ENCODE measurements around the gene PHLDB2.
A peak's percentile ranks its signal among the peaks of the same experiment; 100 is the strongest.

Gene PHLDB2

GRCh38 chr3:111856501-111856900, 2.6 kb upstream of the PHLDB2 start:
- DNase-seq (ENCODE audit: extremely low read depth, low read depth): no peak
- no peak overlapping the region for H3K4me3 ChIP-seq (replicated peaks; ENCODE audit: low read depth, low read length)
- TF ChIP-seq, protein P1, sequence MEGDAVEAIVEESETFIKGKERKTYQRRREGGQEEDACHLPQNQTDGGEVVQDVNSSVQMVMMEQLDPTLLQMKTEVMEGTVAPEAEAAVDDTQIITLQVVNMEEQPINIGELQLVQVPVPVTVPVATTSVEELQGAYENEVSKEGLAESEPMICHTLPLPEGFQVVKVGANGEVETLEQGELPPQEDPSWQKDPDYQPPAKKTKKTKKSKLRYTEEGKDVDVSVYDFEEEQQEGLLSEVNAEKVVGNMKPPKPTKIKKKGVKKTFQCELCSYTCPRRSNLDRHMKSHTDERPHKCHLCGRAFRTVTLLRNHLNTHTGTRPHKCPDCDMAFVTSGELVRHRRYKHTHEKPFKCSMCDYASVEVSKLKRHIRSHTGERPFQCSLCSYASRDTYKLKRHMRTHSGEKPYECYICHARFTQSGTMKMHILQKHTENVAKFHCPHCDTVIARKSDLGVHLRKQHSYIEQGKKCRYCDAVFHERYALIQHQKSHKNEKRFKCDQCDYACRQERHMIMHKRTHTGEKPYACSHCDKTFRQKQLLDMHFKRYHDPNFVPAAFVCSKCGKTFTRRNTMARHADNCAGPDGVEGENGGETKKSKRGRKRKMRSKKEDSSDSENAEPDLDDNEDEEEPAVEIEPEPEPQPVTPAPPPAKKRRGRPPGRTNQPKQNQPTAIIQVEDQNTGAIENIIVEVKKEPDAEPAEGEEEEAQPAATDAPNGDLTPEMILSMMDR (IDR thresholded peaks at IDR 0.05; ENCODE audit: low read depth, low read length, missing control alignments): no peak

GRCh38 chr3:111857474-111857873, 1.6 kb upstream of the PHLDB2 start:
- TF ChIP-seq, protein P1 (IDR thresholded peaks at IDR 0.05; ENCODE audit: low read depth, low read length, missing control alignments): no peak
- no peak overlapping the region for H3K4me3 ChIP-seq (replicated peaks; ENCODE audit: low read depth, low read length)
- no peak for DNase-seq (ENCODE audit: extremely low read depth, low read depth)

- TF ChIP-seq, protein P1 (IDR thresholded peaks at IDR 0.05; ENCODE audit: low read depth, low read length, missing control alignments): no peak
- peak overlapping the region; percentile 87 for H3K4me3 ChIP-seq (replicated peaks; ENCODE audit: low read depth, low read length)
Observed at GRCh38 chr3:111858642-111859041, 423 bp upstream of the PHLDB2 start.

DNA sequence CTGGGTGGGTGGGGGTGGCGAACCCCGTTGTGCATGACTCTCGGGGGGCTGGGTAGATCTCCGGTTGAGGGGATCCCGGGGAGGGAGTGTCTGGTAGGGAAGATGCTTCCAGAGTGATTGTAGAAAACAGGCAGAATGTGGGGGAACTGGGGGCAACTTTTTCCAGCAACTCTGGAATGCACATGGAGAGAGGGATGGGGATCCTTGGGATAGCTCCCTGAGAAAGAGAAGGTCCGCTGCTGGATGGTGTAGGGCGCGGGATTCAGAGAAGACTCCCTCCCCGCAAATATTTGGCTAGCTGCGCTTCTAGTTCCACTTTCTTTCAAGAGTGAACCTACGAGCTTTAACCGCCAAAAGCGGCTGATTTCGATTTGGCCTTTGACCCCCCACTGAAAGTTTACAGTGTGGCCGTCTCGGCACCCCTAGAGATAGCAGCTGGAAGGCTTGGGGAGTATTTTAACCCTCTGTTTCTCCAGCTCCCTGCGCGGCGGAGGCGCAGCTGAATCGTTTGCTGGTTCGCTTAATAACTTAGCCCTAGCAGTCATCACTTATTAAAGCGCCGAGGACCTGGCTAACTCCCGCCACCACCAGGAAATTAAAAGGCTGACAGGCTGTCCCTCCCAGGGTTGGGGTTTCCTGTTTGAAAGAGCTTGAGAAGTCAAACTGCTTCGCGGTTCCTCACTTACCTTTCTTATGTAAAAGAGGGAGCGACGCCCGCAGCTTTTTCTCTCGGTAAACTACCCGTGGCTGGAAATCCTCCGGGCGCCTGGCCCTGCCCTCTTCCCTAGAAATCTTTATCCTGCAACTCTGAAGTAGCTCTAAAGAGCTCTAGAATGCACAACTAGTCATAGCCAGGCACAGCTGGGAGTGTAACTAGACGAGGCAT, 1.2 kb downstream of the PHLDB2 start:
- DNase-seq (ENCODE audit: extremely low read depth, low read depth): peak; percentile 85

More at GRCh38 chr3:111858642-111859041, 423 bp upstream of the PHLDB2 start:
- no peak for DNase-seq (ENCODE audit: extremely low read depth, low read depth)

GRCh38 chr3:111861391-111861790, 2.3 kb downstream of the PHLDB2 start:
- no peak for DNase-seq (ENCODE audit: extremely low read depth, low read depth)
- peak overlapping the region; percentile 87 for H3K4me3 ChIP-seq (replicated peaks; ENCODE audit: low read depth, low read length)
- TF ChIP-seq, protein P1 (IDR thresholded peaks at IDR 0.05; ENCODE audit: low read depth, low read length, missing control alignments): no peak

More for the DNA sequence above, 1.2 kb downstream of the PHLDB2 start:
- H3K4me3 ChIP-seq (replicated peaks; ENCODE audit: low read depth, low read length): peak overlapping the region; percentile 87
- TF ChIP-seq, protein P1 (IDR thresholded peaks at IDR 0.05; ENCODE audit: low read depth, low read length, missing control alignments): peak; percentile 48

GRCh38 chr3:111862415-111862814, 3.4 kb downstream of the PHLDB2 start:
- peak overlapping the region; percentile 87 for H3K4me3 ChIP-seq (replicated peaks; ENCODE audit: low read depth, low read length)
- no peak for DNase-seq (ENCODE audit: extremely low read depth, low read depth)
- TF ChIP-seq, protein P1 (IDR thresholded peaks at IDR 0.05; ENCODE audit: low read depth, low read length, missing control alignments): no peak
